ELR (cell line): Measurements from ENCODE around the gene DRC7.

Source experiments
- DNase-seq: peaks from one replicate; pipeline ENCODE4 v3.0.0-alpha.2; 2015; ENCODE audit warnings: low read depth

Gene DRC7

DNA sequence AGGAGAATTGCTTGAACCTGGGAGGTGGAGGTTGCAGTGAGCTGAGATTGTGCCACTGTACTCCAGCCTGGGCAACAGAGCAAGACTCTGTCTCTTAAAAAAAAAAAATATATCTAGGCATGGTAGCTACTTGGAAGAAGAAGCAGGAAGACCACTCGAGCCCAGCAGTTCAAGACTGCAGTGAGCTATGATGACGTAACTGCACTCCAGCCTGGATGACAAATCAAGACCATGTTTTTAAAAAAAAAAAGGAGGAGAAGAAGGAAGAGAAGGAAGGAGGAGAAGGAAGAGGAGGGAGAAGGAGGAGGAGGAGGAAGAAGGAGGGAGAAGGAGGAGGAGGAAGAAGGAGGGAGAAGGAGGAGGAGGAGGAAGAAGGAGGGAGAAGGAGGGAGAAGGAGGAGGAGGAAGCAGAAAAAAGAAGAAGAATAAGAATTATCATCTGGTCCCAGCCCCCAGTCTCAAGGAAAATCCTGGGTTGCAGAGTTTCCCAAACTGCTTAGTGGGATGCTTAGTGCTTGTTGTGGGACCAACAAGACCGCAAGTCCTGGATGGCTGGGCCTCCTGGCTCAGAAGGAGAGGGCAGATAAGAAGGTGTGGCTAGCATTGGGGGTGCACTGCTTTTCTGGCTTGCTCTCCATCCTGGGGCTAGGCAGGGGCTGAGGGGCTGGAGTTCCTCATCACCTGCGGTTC, 3.7 kb upstream of the DRC7 start:
- peak; percentile 37 for DNase-seq

- no peak for DNase-seq
Observed at GRCh38 chr16:57692636-57693035, 2.0 kb upstream of the DRC7 start.

GRCh38 chr16:57693550-57693949, 1.1 kb upstream of the DRC7 start:
- no peak for DNase-seq

- DNase-seq = no peak
Observed at GRCh38 chr16:57694231-57694724, 328 bp upstream of the DRC7 start.

- DNase-seq = no peak
Observed at GRCh38 chr16:57695680-57696069, 1.1 kb downstream of the DRC7 start.

DNA sequence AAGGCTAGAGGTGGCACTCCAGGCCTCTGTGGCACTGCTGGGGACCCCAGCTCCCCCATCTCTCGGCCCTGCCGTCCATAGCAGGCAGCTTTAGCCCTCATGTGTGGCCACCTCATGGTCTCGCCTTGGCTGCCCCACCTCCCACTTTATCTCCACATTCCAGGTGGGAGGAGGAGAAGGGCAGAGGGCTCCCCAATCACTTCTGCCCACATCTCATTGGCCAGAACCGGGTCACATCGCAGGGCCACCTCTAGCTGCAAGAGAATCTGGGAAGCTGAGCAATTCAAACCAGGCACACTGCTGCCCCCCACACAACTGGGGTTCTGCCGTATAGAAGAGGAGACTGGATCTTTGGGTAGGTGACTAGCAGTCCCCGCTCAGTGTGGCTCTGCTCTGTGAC, 1.6 kb downstream of the DRC7 start:
- DNase-seq = no peak

DNA sequence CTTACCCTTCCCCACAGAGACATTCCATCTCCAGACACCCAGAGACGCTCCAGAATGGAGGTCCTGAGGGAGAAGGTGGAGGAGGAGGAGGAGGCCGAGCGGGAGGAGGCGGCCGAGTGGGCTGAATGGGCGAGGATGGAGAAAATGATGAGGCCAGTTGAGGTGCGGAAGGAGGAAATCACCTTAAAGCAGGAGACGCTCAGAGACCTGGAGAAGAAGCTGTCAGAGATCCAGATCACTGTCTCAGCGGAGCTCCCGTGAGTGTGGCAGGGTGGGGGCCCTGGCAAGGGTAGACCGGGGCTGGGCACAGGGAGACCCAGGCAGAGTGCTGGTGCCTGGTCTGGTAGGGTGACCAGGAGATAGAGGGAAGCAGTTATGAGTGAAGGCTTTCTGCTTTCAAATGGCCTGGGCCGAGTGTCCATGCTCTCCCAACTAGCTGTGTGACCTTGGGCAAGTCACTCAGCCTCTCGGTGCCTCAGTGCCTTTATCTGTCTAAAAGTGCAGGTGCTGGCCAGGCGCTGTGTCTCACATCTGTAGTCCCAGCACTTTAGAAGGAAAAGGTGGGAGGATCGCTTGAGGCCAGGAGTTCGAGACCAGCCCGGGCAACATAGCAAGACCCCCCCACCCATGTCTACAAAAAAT, 3.4 kb downstream of the DRC7 start:
- DNase-seq = no peak

DNA sequence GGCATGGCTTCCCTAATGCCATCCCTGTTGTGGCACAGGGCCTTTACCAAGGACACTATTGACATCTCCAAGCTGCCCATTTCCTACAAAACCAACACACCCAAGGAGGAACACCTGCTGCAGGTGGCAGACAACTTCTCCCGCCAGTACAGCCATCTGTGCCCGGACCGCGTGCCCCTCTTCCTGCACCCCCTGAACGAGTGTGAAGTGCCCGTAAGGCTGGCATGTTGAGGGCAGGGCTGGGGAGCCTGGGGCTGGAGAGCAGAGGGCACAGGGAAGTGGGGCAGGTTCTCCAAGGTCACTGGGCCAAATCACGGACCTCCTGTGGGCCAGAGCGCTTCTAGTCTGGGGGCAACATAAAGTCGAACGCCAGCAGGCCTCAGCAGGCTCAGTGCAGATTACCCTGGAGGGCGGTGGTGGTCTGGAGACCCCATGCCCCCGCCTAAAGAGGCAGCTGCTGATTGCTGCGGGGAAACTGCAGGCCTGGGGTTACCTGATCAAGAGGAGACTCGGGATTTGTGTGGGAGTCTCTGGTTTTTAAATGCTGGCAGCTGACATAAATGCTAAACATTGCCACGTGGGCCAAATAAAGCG, 4.3 kb downstream of the DRC7 start:
- no peak for DNase-seq

DNA sequence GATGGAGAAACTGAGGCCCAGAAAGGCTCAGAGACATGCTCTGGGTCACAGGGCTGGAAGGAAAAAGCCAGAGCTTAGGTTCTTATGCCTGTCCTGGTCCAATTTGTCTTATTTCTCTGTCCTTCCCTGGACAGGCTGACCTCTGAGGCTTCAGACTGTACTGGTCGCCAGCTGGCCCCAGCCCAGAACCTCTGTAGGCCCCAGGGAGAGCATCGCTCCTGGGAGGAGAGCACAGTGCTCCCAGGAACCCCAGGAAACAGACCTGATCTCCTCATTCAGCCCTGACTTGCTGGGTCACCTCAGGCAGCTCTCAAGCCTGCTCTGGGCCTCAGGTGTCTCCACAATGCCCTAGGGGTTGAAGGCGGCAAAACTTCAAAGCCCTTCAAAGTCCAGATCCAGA, 4.9 kb downstream of the DRC7 start:
- no peak for DNase-seq

DNA sequence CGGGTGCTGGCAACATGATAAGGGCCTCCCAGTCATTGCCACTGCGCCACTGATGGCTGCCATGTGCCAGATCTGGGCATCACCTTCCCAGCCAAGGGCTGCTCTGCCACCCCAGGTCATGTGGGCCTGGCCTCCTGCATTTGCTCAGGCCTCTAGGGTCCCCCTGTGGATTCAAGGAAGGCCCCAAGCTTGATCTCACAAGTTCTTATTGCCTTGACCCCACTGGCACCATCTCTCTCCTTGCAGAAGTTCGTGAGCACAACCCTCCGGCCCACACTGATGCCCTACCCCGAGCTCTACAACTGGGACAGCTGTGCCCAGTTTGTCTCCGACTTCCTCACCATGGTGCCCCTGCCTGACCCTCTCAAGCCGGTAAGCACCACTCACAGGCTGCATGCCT, 5.3 kb downstream of the DRC7 start:
- DNase-seq = no peak

DNA sequence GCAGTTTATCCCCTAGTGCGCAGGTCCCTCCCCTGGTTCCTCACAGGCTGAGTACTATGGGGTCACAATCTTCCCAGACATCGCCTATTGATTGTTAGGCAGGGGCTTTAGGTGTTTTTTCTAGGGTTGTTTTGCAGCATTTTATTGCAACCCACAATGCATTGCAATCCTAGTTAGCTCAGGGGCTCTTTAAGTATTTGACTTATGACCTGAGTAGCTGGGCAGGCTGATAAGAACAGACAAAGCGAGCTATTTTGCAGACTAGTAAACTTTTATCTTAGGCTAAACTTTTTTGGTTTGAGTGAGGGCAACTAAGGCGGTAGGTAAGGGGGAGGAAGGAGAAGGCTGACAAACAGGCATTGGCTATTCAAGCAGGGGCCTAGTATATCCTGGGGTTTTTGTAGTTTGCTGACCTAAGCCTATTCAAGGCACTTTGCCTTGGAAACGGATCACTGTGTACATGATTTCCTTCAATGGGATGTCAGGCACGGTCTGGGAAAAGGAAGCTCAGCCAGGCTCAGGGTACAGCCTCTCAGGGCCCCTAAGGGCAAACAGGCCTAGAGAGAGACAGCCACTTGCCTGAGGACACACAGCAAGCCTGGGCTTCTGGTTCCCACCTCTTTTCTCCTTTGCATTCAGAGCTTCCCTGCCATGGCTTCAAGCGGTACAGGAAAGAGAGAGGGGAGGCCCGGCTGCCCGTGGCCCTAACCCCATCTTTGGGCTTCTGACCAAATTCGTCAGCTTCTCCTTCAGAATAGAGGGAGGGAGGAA, 6.4 kb downstream of the DRC7 start:
- DNase-seq = no peak

- DNase-seq = no peak
Observed at GRCh38 chr16:57701759-57702371, 7.3 kb downstream of the DRC7 start.

GRCh38 chr16:57703416-57704010, 8.9 kb downstream of the DRC7 start:
- DNase-seq = no peak

GRCh38 chr16:57704011-57704904, 9.7 kb downstream of the DRC7 start:
- DNase-seq = no peak

DNA sequence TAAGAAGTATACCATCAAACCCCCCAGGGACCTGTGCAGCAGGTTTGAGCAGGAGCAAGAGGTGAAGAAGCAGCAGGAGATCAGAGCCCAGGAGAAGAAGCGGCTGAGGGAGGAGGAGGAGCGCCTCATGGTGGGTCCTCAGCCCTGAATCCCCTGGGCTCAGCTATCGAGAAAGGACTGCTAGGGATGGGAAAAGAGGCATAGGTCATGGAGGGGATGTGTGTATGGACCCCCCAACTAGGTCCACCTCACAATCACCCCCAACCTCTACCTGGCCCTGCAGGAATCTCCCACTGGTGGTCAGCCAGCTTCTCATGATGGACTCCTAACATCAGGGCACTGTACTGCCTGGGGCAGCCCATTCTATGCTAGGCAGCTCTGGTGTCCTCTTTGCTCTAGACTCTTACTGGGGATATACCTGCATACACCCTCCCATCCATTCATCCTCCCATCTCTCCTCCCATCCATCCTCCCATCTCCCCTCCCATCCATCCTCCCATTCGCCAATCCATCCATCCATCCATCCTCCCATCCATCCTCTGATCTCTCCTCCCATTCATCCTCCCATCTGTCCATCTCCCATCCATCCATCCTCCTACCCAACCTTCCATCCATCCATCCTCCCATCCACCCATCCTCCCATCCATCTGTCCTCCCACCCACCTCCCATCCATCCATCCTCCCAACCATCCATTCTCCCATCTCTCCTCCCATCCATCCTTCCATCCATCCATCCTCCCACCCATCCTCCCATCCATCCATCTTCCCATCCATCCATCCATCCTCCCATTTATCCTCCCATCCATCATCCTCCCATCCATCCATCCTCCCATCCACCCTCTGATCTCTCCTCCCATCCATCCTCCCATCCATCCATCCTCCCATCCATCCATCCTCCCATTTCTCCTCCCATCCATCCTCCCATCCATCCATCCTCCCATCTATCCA, 10.6 kb downstream of the DRC7 start:
- DNase-seq = no peak

DNA sequence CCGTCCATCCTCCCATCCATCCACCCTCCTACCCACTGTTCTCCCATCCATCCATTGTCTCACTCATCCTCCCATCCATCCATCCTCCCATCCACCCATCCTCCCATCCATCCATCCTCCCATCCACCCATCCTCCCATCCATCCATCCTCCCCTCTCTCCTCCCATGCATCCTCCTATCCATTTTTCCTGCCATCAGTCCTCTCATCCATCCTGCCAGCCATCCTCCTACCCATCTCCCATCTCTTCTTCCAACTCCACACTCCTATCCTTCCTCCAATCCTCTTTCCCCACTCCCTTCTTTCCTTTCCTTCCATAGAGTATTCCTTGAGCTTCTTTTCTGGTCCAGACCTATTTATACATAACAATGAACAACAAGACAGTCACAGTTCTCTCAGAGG, 12.1 kb downstream of the DRC7 start:
- DNase-seq = no peak

GRCh38 chr16:57707331-57707730, 12.7 kb downstream of the DRC7 start:
- no peak for DNase-seq

- DNase-seq = peak; percentile 16
Observed at GRCh38 chr16:57708168-57708567, 13.6 kb downstream of the DRC7 start.

- no peak for DNase-seq
Observed at GRCh38 chr16:57709663-57710062, 15.1 kb downstream of the DRC7 start.

- DNase-seq = no peak
Observed at GRCh38 chr16:57711346-57711745, 16.7 kb downstream of the DRC7 start.
